ENCODE data around the gene SEZ6.

DNA sequence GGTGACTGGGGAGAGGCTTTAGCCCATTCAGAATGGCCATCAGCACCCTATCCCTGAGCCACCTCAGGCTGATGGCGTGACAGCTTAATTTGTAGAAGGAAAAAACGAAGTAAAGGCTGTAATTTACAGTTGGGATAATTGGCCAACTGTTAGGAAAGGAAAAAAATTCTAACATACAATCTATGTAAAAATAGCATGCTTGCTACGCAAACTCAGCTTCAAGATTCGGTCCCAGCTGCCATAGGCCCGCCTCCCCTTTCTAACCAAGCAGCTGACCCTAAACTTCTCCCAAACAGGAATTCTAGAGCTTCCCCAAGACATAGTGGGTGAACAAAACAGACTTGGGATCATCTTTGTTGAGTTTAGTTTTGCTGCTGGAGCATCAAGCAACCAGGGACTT lies 4.9 kb downstream of the SEZ6 start:
- TF ChIP-seq BHLHE40 (IDR thresholded peaks at IDR 0.05; ENCODE audit: low read depth, low read length) (no peak), CEBPB (IDR thresholded peaks at IDR 0.05) (no peak)
